CD14-positive monocyte (primary cell): ENCODE results near the gene PSMD9. TPM values are rescaled to one million over a fixed set of nuclear protein-coding genes. Genes with fewer than 3 reads are reported as not detected.
A peak's percentile ranks its signal among the peaks of the same experiment; 100 is the strongest.

Experiments
- DNase-seq, 3 donors: peaks; one replicate each; pipeline ENCODE4 v3.0.0-alpha.2; 2011 to 2022
- H2AFZ ChIP-seq: 2 replicates; pipeline ENCODE4 v1.6.0; 2012; ENCODE audit warnings: mild to moderate bottlenecking, low read depth, low read length, inconsistent platforms; ENCODE audit not compliant: insufficient read depth, poor library complexity, severe bottlenecking
- H3K27ac ChIP-seq, 2 donors: 1 replicate in 1 of 2; 2 replicates in 1 of 2; pipeline ENCODE4 v1.5.1; 2012 to 2013; ENCODE audit warnings: low read length in 2 of 2, control low read depth in 1 of 2, inconsistent platforms in 1 of 2, low read depth in 1 of 2, mild to moderate bottlenecking in 1 of 2
- H3K27me3 ChIP-seq, 2 donors: one replicate each; pipeline versions ENCODE4 v1.6.0 to v1.6.1; 2011 to 2013; ENCODE audit warnings: low read length in 2 of 2; ENCODE audit not compliant: control insufficient read depth in 2 of 2, insufficient read depth in 2 of 2
- H3K36me3 ChIP-seq, 2 donors: replicated peaks in 1 of 2; 1 replicate in 1 of 2; 2 replicates in 1 of 2; pipeline versions ENCODE4 v1.5.1 to v1.6.1; 2012 to 2013; ENCODE audit warnings: low read length in 2 of 2, control low read depth in 1 of 2, inconsistent platforms in 1 of 2, mild to moderate bottlenecking in 1 of 2; ENCODE audit not compliant: insufficient read depth in 2 of 2, control insufficient read depth in 1 of 2
- H3K4me1 ChIP-seq, 2 donors: 1 replicate in 1 of 2; 2 replicates in 1 of 2; pipeline versions ENCODE4 v1.5.1 to v1.6.1; 2012 to 2013; ENCODE audit warnings: low read length in 2 of 2, control low read depth in 1 of 2, inconsistent platforms in 1 of 2, mild to moderate bottlenecking in 1 of 2, moderate library complexity in 1 of 2; ENCODE audit not compliant: insufficient read depth in 2 of 2, control insufficient read depth in 1 of 2
- H3K4me2 ChIP-seq: replicated peaks from 2 replicates; pipeline ENCODE3; 2012; ENCODE audit warnings: low read length, moderate library complexity, mild to moderate bottlenecking; ENCODE audit not compliant: poor library complexity, severe bottlenecking; ENCODE audit errors: extremely low read depth
- H3K4me3 ChIP-seq, 3 experiments: fragments of 200-600 bp in 1 of 3; sonication (generic) in 1 of 3; replicated peaks in 1 of 3; 1 replicate in 2 of 3; 2 replicates in 1 of 3; pipeline ENCODE4 v1.5.1; 2011 to 2013; ENCODE audit warnings: low read length in 3 of 3, mild to moderate bottlenecking in 3 of 3, control low read depth in 2 of 3, low read depth in 2 of 3, inconsistent platforms in 1 of 3, moderate library complexity in 1 of 3
- H3K79me2 ChIP-seq: 2 replicates; pipeline ENCODE4 v1.6.0; 2012; ENCODE audit warnings: mild to moderate bottlenecking, control low read depth, inconsistent platforms, low read length, moderate library complexity; ENCODE audit not compliant: insufficient read depth
- H3K9ac ChIP-seq: 2 replicates; pipeline ENCODE4 v1.6.0; 2017; ENCODE audit warnings: low read length, mild to moderate bottlenecking; ENCODE audit not compliant: insufficient read depth, poor library complexity, severe bottlenecking
- H3K9me3 ChIP-seq, 2 donors: replicated peaks in 1 of 2; 1 replicate in 1 of 2; 2 replicates in 1 of 2; pipeline versions ENCODE4 v1.5.1 to v1.6.1; 2012 to 2013; ENCODE audit warnings: low read length in 2 of 2, control low read depth in 1 of 2; ENCODE audit not compliant: control insufficient read depth in 1 of 2, insufficient read depth in 1 of 2
- H4K20me1 ChIP-seq: 2 replicates; pipeline ENCODE4 v1.6.0; 2012; ENCODE audit warnings: mild to moderate bottlenecking, low read length, control low read depth, moderate library complexity; ENCODE audit not compliant: insufficient read depth
- H3K27ac Mint-ChIP-seq, 7 donors: one replicate each; pipeline ENCODE4 v1.8.0; 2020; ENCODE audit warnings: mild to moderate bottlenecking in 7 of 7, mixed read lengths in 7 of 7, moderate library complexity in 6 of 7, inconsistent platforms in 2 of 7
- H3K27me3 Mint-ChIP-seq, 3 donors: one replicate each; pipeline ENCODE4 v1.8.0; 2021 to 2022; ENCODE audit warnings: low read depth in 3 of 3, mild to moderate bottlenecking in 3 of 3, mixed read lengths in 3 of 3, moderate library complexity in 3 of 3, inconsistent platforms in 1 of 3
- H3K36me3 Mint-ChIP-seq, 2 donors: one replicate each; pipeline ENCODE4 v1.8.0; 2020; ENCODE audit warnings: mixed read lengths in 2 of 2, inconsistent platforms in 1 of 2, mild to moderate bottlenecking in 1 of 2
- H3K4me1 Mint-ChIP-seq: one replicate; pipeline ENCODE4 v1.8.0; 2020; ENCODE audit warnings: mild to moderate bottlenecking, mixed read lengths
- H3K4me3 Mint-ChIP-seq, 2 donors: one replicate each; pipeline ENCODE4 v1.8.0; 2020; ENCODE audit warnings: mild to moderate bottlenecking in 2 of 2, mixed read lengths in 2 of 2, moderate library complexity in 1 of 2
- H3K9me3 Mint-ChIP-seq, 7 donors: one replicate each; pipeline ENCODE4 v1.8.0; 2020 to 2022; ENCODE audit warnings: mixed read lengths in 7 of 7, mild to moderate bottlenecking in 6 of 7, moderate library complexity in 6 of 7, inconsistent platforms in 2 of 7
- CTCF ChIP-seq: fragments of 200-600 bp; IDR thresholded peaks from one replicate; pipeline ENCODE4 v1.8.0; 2022; ENCODE audit warnings: antibody characterized with exemption, mild to moderate bottlenecking
- WGBS: methylation state at CpG from one replicate; pipeline ENCODE4 v1.1.5; 2013; ENCODE audit warnings: missing lambda C conversion rate; ENCODE audit not compliant: insufficient coverage; 5-methylcytosine and 5-hydroxymethylcytosine counted together
- intact Hi-C, 2 donors: fragments of 100-400 bp; cut with micrococcal nuclease; formaldehyde crosslinking; loops; one replicate each; pipeline versions ENCODE4 v1.15.0 to v1.15.1; 2023
- polyA plus RNA-seq, 3 donors: library from polyadenylated mRNA; depleted of rRNA in 1 of 3; unstranded in 2 of 3; stranded (reverse) in 1 of 3; fragments of 300-500 nt in 2 of 3; fragments of >200 nt in 1 of 3; fragmentation: Illumina TruSeq in 2 of 3; gene quantifications; 1 replicate in 2 of 3; 2 replicates in 1 of 3; pipeline ENCODE4 v1.2.3, GENCODE V29; 2012 to 2021

The PSMD9 gene
- polyA plus RNA-seq, 3 donors: 89.6 to 135 (median 93.3) TPM

GRCh38 chr12:121942145-121942718 lies 53.6 kb downstream of the PSMD9 start:
- TF ChIP-seq CTCF: no peak
- H3K36me3 ChIP-seq: no peaks in the 10 kb centered on the region
- Mint-ChIP-seq H3K27ac (no peak overlapping the region), H3K27me3 (peaks cover 0 to 3% (median 0%) of the 10 kb centered on the region in 3 donors), H3K4me3 (no peak overlapping the region), H3K4me1 (peaks cover 5% of the 10 kb centered on the region), H3K36me3 (no peaks in the 10 kb centered on the region), H3K9me3 (peaks cover 0 to 3% (median 0%) of the 10 kb centered on the region in 7 donors)
- intact Hi-C loops: no loop called here
- H2AFZ ChIP-seq: no peak overlapping the region
- H3K79me2 ChIP-seq: no peaks in the 10 kb centered on the region
- no peak overlapping the region for H3K9ac ChIP-seq
- WGBS: 99% methylated on average over 10 of the region's 15 CpGs
- no peak overlapping the region for H3K4me3 ChIP-seq
- no peak overlapping the region for H3K27ac ChIP-seq
- H3K4me2 ChIP-seq: no peak overlapping the region
- H4K20me1 ChIP-seq: no peaks in the 10 kb centered on the region
- H3K4me1 ChIP-seq: peaks cover 0 to 4% of the 10 kb centered on the region in 2 donors
- no peaks in the 10 kb centered on the region for H3K27me3 ChIP-seq
- peaks cover 0 to 4% of the 10 kb centered on the region in 2 donors for H3K9me3 ChIP-seq
- DNase-seq: no peak

GRCh38 chr12:121943926-121944325 lies 55.3 kb downstream of the PSMD9 start:
- Histone ChIP-seq H3K4me2 (no peak overlapping the region), H4K20me1 (no peaks in the 10 kb centered on the region), H3K27ac (no peak overlapping the region), H3K4me1 (peaks cover 0 to 4% of the 10 kb centered on the region in 2 donors), H3K27me3 (no peaks in the 10 kb centered on the region), H2AFZ (no peak overlapping the region), H3K4me3 (no peak overlapping the region), H3K79me2 (no peaks in the 10 kb centered on the region), H3K36me3 (no peaks in the 10 kb centered on the region), H3K9ac (no peak overlapping the region), H3K9me3 (peaks cover 0 to 4% of the 10 kb centered on the region in 2 donors)
- Mint-ChIP-seq H3K4me1 (peaks cover 5% of the 10 kb centered on the region), H3K27ac (peak overlapping the region in 1 of 7 donors; percentile 23), H3K4me3 (no peak overlapping the region), H3K9me3 (peaks cover 0 to 4% (median 0%) of the 10 kb centered on the region in 7 donors), H3K27me3 (peaks cover 0 to 3% (median 0%) of the 10 kb centered on the region in 3 donors), H3K36me3 (no peaks in the 10 kb centered on the region)
- intact Hi-C loops: no loop called here
- DNase-seq: no peak
- TF ChIP-seq CTCF: no peak
